HFFc6 (cell line): ENCODE measurements around the gene FHIT. TPM values are rescaled to one million over a fixed set of nuclear protein-coding genes. Genes with fewer than 3 reads are reported as not detected.

ENCODE experiments used
- DNase-seq: peaks from one replicate; pipeline ENCODE4 v3.0.0-alpha.2; 2018
- H3K27ac Mint-ChIP-seq: 2 replicates; pipeline ENCODE4 v1.8.0; 2020; ENCODE audit warnings: mild to moderate bottlenecking, mixed read lengths
- H3K27me3 Mint-ChIP-seq: 2 replicates; pipeline ENCODE4 v1.8.0; 2021; ENCODE audit warnings: mild to moderate bottlenecking, moderate library complexity, mixed read lengths; ENCODE audit not compliant: insufficient read depth
- H3K36me3 Mint-ChIP-seq: 2 replicates; pipeline ENCODE4 v1.8.0; 2021; ENCODE audit warnings: low read depth, mixed read lengths
- H3K4me1 Mint-ChIP-seq: 2 replicates; pipeline ENCODE4 v1.8.0; 2020; ENCODE audit warnings: low read depth, mixed read lengths
- H3K4me3 Mint-ChIP-seq: 2 replicates; pipeline ENCODE4 v1.8.0; 2020; ENCODE audit warnings: mild to moderate bottlenecking, moderate library complexity, mixed read lengths
- H3K9me3 Mint-ChIP-seq: 2 replicates; pipeline ENCODE4 v1.8.0; 2020; ENCODE audit warnings: mild to moderate bottlenecking, mixed read lengths
- total RNA-seq, 6 experiments: library from RNA; stranded (reverse); fragmentation: NEBNext Ultra II Directional; extraction: Animal tissue kit (Norgen Biotek cat#: 25700); gene quantifications; 2 replicates in 1 of 6; 3 replicates in 5 of 6; pipeline ENCODE4 v1.2.3, GENCODE V29; 2021
- TF ChIP-seq, protein P1 (sequence below): fragments of 200-600 bp; sonication (generic); IDR thresholded peaks from 2 replicates; pipeline ENCODE4 v1.5.0; 2021; ENCODE audit warnings: antibody characterized with exemption, mild to moderate bottlenecking

FHIT gene
- total RNA-seq, 6 experiments from 2014 or later, result 0.33 to 0.38 TPM; not detected in 4

DNA sequence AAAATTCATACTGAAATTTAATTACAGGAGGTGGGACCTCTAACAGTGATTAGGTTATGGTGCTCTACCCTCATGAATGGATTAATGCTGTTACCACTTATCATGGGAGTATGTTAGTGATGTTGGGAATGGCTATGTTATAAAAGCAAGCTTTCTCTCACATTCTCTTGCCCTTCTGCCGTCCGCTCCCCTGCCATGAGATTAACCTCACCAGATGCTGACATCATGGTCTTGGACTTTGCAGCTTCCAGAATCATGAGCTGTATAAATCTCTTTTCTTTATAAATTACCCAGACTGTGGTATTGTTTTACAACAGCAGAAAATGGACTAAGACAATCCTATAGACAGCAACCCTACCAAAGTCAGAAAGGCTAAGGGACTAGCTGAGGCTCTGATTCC lies 884.8 kb downstream of the FHIT start:
- Mint-ChIP-seq H3K4me1 (no peaks in the 10 kb centered on the region), H3K4me3 (no peak overlapping the region), H3K27ac (no peak overlapping the region), H3K36me3 (no peaks in the 10 kb centered on the region), H3K9me3 (peaks cover 7% of the 10 kb centered on the region), H3K27me3 (no peaks in the 10 kb centered on the region; the same call in 1 of the 2 replicates)
- TF ChIP-seq, protein P1, sequence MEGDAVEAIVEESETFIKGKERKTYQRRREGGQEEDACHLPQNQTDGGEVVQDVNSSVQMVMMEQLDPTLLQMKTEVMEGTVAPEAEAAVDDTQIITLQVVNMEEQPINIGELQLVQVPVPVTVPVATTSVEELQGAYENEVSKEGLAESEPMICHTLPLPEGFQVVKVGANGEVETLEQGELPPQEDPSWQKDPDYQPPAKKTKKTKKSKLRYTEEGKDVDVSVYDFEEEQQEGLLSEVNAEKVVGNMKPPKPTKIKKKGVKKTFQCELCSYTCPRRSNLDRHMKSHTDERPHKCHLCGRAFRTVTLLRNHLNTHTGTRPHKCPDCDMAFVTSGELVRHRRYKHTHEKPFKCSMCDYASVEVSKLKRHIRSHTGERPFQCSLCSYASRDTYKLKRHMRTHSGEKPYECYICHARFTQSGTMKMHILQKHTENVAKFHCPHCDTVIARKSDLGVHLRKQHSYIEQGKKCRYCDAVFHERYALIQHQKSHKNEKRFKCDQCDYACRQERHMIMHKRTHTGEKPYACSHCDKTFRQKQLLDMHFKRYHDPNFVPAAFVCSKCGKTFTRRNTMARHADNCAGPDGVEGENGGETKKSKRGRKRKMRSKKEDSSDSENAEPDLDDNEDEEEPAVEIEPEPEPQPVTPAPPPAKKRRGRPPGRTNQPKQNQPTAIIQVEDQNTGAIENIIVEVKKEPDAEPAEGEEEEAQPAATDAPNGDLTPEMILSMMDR, result no peak
- no peak for DNase-seq

DNA sequence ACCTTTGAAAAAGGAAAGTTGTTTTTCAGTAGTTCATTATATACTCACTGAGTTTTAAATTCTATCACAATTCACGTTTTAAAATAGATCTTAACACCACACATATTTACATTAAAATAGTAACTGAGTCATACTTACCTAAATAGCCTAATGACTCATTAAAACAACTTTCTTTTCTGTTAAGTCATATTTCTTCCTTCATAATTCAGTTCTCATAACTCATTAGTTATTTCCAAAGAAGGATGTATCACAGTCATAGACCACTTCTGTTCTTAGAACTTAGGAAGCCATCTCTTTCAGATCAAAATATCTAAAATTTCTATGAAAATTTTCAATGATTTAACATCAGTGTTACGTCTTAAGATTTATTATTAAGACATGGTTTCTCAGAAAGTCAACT lies 885.9 kb downstream of the FHIT start:
- no peak overlapping the region for H3K4me3 Mint-ChIP-seq
- H3K9me3 Mint-ChIP-seq, result peaks cover 6% of the 10 kb centered on the region
- no peaks in the 10 kb centered on the region for H3K4me1 Mint-ChIP-seq
- no peak overlapping the region for H3K27ac Mint-ChIP-seq
- DNase-seq, result no peak
- no peaks in the 10 kb centered on the region; the same call in 1 of the 2 replicates for H3K27me3 Mint-ChIP-seq
- TF ChIP-seq, protein P1, result no peak
- no peaks in the 10 kb centered on the region for H3K36me3 Mint-ChIP-seq

DNA sequence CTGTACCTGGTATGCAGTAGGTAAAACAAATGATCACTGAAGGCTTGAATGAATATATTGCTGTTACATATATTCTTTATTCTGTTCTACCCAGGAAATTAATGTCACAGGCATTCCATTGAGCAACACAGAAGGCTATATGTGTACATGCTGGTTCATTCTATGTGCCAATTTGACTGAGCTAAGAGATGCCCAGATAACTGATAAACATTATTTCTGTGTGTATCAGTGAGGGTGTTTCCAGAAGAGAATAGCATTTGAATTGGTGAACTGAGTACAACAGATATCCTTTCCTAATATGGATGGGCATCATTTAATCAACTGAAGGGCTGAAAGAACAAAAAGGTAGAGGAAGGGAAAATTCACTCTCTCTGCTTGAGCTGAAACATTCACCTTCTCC lies 886.8 kb downstream of the FHIT start:
- H3K4me1 Mint-ChIP-seq, result no peaks in the 10 kb centered on the region
- no peak for DNase-seq
- TF ChIP-seq, protein P1, result no peak
- H3K9me3 Mint-ChIP-seq, result peaks cover 10% of the 10 kb centered on the region
- H3K4me3 Mint-ChIP-seq, result no peak overlapping the region
- no peaks in the 10 kb centered on the region for H3K36me3 Mint-ChIP-seq
- H3K27ac Mint-ChIP-seq, result no peak overlapping the region
- no peaks in the 10 kb centered on the region; the same call in 1 of the 2 replicates for H3K27me3 Mint-ChIP-seq

DNA sequence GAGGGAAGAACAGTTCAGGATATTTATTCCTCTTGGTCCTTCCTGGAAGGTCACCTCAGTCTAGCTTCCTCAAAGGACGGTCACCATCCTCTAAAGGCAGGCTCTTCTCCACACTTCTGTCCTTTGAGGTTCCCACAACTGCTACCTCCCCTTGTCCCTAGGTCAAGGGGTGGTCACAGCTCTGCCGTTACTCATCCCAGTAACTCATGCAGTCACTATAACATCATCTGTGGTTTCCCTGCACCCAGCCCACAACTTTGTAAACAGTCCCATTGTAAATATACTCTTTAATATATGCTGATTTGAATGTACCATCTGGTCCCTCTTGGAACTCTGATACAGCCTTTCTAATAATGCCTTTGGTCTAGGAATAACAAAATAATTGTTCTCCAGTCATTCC lies 887.4 kb downstream of the FHIT start:
- DNase-seq, result no peak
- H3K27ac Mint-ChIP-seq, result no peak overlapping the region

DNA sequence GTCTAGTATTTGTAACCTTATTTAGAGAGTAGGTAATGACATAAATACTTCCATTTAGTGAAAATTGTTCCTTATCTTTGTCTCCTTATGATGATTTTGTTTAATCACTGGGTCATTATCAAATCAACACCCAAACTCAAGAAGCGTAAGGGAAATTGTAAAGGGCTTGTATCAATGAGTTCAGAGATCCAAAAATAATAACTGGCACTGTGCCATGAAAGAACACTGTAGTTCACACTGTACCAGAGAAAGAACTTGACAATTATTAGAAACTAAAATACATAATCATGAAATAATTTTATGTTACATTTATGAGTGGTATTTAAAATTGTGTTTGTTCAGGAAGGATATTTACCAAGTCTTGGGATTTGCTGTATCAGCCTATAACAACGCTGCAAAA lies 895.4 kb downstream of the FHIT start:
- DNase-seq, result no peak

More for the DNA sequence above, 887.4 kb downstream of the FHIT start:
- peaks cover 13% of the 10 kb centered on the region for H3K9me3 Mint-ChIP-seq
- H3K27me3 Mint-ChIP-seq, result no peaks in the 10 kb centered on the region; the same call in 1 of the 2 replicates
- H3K4me3 Mint-ChIP-seq, result no peak overlapping the region
- no peaks in the 10 kb centered on the region for H3K36me3 Mint-ChIP-seq
- H3K4me1 Mint-ChIP-seq, result no peaks in the 10 kb centered on the region
- TF ChIP-seq, protein P1, result no peak

More for the DNA sequence above, 895.4 kb downstream of the FHIT start:
- no peak overlapping the region for H3K27ac Mint-ChIP-seq
- H3K4me1 Mint-ChIP-seq, result no peaks in the 10 kb centered on the region
- H3K4me3 Mint-ChIP-seq, result no peak overlapping the region
- peaks cover 24% of the 10 kb centered on the region for H3K9me3 Mint-ChIP-seq
- no peaks in the 10 kb centered on the region for H3K36me3 Mint-ChIP-seq
- TF ChIP-seq, protein P1, result no peak
- no peaks in the 10 kb centered on the region for H3K27me3 Mint-ChIP-seq
